Ovary (tissue), 9 donors: ENCODE measurements around the gene HAVCR2. TPM values are rescaled to one million over a fixed set of nuclear protein-coding genes. Genes with fewer than 3 reads are reported as not detected.

Experiments
- DNase-seq, 5 donors: peaks; one replicate each; pipeline ENCODE4 v3.0.0-alpha.2; 2019 to 2020
- H3K27ac ChIP-seq, 2 donors: fragments of 200-600 bp; one replicate each; pipeline versions ENCODE4 v1.5.1 to v1.8.0; 2019 to 2022
- H3K27me3 ChIP-seq: fragments of 200-600 bp; one replicate; pipeline ENCODE4 v1.8.0; 2022
- H3K36me3 ChIP-seq: fragments of 200-600 bp; sonication (generic); one replicate; pipeline ENCODE4 v1.5.1; 2019
- H3K4me1 ChIP-seq: one replicate; pipeline ENCODE4 v1.8.1; 2013; ENCODE audit warnings: mild to moderate bottlenecking, moderate library complexity; ENCODE audit not compliant: insufficient read depth
- H3K4me3 ChIP-seq: fragments of 200-600 bp; sonication (generic); one replicate; pipeline ENCODE4 v1.5.1; 2017
- H3K9me3 ChIP-seq, 2 donors: fragments of 200-600 bp in 1 of 2; sonication (generic) in 1 of 2; one replicate each; pipeline versions ENCODE4 v1.5.1 to v1.8.1; 2013 to 2019; ENCODE audit warnings: mild to moderate bottlenecking in 1 of 2, moderate library complexity in 1 of 2
- EP300 ChIP-seq: sonication (generic); formaldehyde crosslinking; IDR thresholded peaks from one replicate; pipeline ENCODE4 v1.6.1; 2017; ENCODE audit warnings: antibody characterized with exemption
- POLR2A ChIP-seq: fragments of 450-650 bp; IDR thresholded peaks from one replicate; pipeline ENCODE4 v1.6.1; 2017; ENCODE audit warnings: antibody characterized with exemption, mild to moderate bottlenecking, moderate library complexity
- WGBS, 3 donors: extraction: QIAGEN DNeasy Blood & Tissue Kit in 1 of 3; methylation state at CpG; one replicate each; pipeline versions ENCODE4 v1.1.5 to v1.1.7; 2013 to 2017; 5-methylcytosine and 5-hydroxymethylcytosine counted together
- intact Hi-C, 4 donors: fragments of 100-400 bp; cut with DNase I; formaldehyde crosslinking; loops; one replicate each; pipeline versions ENCODE4 v1.11.0 to v1.15.1; 2022 to 2023
- polyA plus RNA-seq, 2 donors: library from polyadenylated mRNA; stranded (reverse); fragments of 200-250 nt in 1 of 2; fragments of 350-450 nt in 1 of 2; fragmentation: Illumina TruSeq in 1 of 2; extraction: RNeasy Lipid Tissue Mini Kit (QIAGEN cat#74804) in 1 of 2; gene quantifications; one replicate each; pipeline ENCODE4 v1.2.3, GENCODE V29; 2013 to 2014
- total RNA-seq, 7 donors: library from RNA; depleted of rRNA in 2 of 7; stranded (reverse); fragments of >200 nt in 2 of 7; fragmentation: NEBNext Ultra II Directional in 3 of 7; extraction: Animal tissue kit (Norgen Biotek cat#: 25700) in 3 of 7; gene quantifications; one replicate each; pipeline versions ENCODE4 v1.1.0 to v1.2.4, GENCODE V29; 2016 to 2023
- TF ChIP-seq, protein P1 (sequence below), 3 donors: fragments of 450-650 bp in 2 of 3; fragments of 200-600 bp in 1 of 3; IDR thresholded peaks; one replicate each; pipeline versions ENCODE4 v1.5.1 to v1.8.0; 2016 to 2022; ENCODE audit warnings: antibody characterized with exemption in 3 of 3, mild to moderate bottlenecking in 1 of 3
- donor health status: DM: no; HTN: no; CAD: no; lungs with moderate emphysema.
- donor health status: DM: no; HTN: no; CAD: no.
- donor health status: Bipolar disorder and iron deficiency.
- donor health status: DM: yes; HTN: yes; CAD: no.
- donor health status: DM: no; HTN: no; CAD: no.
- donor health status: DM: yes; HTN: yes; CAD: no.

The HAVCR2 gene
- total and polyA plus RNA-seq, 9 donors: 1.3 to 12.0 (median 2.9) TPM

DNA sequence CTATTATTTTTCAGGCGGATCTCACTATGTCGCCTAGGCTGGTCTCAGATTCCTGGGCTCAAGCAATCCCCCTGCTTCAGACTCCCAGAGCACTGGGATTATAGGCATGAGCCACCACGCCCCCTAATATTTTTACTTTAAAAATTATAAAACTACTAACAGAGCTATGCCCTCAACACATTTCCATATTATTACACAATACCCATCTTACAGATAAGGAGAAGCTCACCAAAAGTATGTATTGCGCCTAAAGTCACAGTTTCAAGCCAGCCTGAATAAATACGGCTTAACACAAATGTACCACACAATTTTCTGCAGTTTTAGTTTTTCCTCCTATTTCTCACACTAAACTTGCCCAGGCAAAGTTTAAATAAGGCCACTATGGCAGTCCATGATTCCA is 40.1 kb downstream of the HAVCR2 start:
- H3K36me3 ChIP-seq: no peaks in the 10 kb centered on the region
- DNase-seq: no peak
- H3K4me1 ChIP-seq: no peaks in the 10 kb centered on the region
- no peak for TF ChIP-seq POLR2A
- TF ChIP-seq EP300: no peak
- TF ChIP-seq, protein P1, sequence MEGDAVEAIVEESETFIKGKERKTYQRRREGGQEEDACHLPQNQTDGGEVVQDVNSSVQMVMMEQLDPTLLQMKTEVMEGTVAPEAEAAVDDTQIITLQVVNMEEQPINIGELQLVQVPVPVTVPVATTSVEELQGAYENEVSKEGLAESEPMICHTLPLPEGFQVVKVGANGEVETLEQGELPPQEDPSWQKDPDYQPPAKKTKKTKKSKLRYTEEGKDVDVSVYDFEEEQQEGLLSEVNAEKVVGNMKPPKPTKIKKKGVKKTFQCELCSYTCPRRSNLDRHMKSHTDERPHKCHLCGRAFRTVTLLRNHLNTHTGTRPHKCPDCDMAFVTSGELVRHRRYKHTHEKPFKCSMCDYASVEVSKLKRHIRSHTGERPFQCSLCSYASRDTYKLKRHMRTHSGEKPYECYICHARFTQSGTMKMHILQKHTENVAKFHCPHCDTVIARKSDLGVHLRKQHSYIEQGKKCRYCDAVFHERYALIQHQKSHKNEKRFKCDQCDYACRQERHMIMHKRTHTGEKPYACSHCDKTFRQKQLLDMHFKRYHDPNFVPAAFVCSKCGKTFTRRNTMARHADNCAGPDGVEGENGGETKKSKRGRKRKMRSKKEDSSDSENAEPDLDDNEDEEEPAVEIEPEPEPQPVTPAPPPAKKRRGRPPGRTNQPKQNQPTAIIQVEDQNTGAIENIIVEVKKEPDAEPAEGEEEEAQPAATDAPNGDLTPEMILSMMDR (IDR thresholded peaks at IDR 0.05): no peak
- intact Hi-C loops: no loop called here
- no peak overlapping the region for H3K27ac ChIP-seq
- no peaks in the 10 kb centered on the region for H3K27me3 ChIP-seq
- H3K9me3 ChIP-seq: no peaks in the 10 kb centered on the region
- no peak overlapping the region for H3K4me3 ChIP-seq
- 92 to 95% (median 95%) methylated on average over 5 of the region's 5 CpGs for WGBS, 3 donors

DNA sequence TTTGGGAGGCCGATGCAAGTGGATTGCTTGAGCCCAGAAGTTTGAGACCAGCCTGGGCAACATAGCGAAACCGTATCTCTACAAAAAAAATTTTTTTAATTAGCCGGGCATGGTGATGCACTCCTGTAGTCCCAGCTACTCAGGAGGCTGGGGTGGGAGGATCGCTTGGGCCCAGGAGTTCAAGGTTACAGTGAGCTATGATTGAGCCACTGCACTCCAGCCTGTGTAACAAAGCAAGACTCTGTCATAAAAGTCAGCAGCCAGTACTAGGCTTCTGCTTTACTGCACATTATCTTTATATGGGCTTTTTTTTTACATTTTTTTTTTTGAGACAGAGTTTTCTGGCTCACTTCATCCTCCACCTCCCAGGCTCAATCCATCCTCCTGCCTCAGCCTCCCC is 40.5 kb downstream of the HAVCR2 start:
- Histone ChIP-seq H3K4me3 (no peak overlapping the region), H3K4me1 (no peaks in the 10 kb centered on the region), H3K36me3 (no peaks in the 10 kb centered on the region), H3K27ac (no peak overlapping the region), H3K27me3 (no peaks in the 10 kb centered on the region), H3K9me3 (no peaks in the 10 kb centered on the region)
- TF ChIP-seq EP300 (no peak), POLR2A (no peak)
- TF ChIP-seq, protein P1 (IDR thresholded peaks at IDR 0.05): no peak
- intact Hi-C loops: no loop called here
- no peak for DNase-seq
- WGBS, 3 donors: 77 to 88% (median 84%) methylated on average over 5 of the region's 5 CpGs

DNA sequence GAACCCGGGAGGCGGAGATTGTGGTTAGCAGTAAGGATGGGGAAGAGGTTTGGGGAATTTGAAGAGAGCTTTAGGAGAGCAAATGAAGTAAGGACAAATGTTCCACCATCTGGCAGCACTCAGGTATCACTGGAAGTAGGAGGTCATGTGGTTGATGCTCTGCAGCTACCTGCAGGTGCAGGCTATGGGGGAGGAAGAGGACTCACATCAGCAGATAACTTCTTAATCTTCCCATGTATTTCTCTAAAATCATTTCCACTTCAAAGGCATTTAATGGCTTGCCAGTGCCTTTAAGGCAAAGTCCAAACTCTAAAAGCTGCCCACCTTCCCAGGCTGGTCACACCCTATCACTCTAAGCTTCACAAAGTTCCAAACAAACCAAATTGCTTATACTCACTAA is 41.8 kb downstream of the HAVCR2 start:
- Histone ChIP-seq H3K27ac (no peak overlapping the region), H3K27me3 (no peaks in the 10 kb centered on the region), H3K4me1 (no peaks in the 10 kb centered on the region), H3K36me3 (no peaks in the 10 kb centered on the region), H3K4me3 (no peak overlapping the region), H3K9me3 (no peaks in the 10 kb centered on the region)
- WGBS, 3 donors: 48 to 86% (median 62%) methylated on average over 2 of the region's 2 CpGs
- TF ChIP-seq EP300 (no peak), POLR2A (no peak)
- intact Hi-C loops: no loop called here
- no peak for DNase-seq

DNA sequence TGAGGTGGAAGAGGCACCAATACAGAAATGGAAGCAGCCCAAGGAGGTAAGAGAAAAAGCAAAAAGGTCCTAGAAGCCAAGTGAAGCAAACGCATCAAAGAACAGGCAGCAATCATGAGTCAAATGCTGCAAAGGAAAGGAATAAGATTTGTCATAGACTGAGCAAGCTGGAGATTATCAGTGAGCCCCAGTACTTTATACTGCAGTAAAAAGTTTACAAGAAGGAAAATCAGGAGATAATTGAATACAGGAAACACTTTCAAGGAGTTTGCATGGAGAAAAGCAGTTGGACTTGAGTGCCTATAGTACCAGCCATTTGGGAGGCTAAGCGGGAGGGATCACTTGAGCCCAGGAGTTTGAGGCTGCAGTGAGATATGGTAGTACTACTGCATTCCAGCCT is 42.8 kb downstream of the HAVCR2 start:
- no peak for DNase-seq
- TF ChIP-seq, protein P1 (IDR thresholded peaks at IDR 0.05): no peak
- TF ChIP-seq EP300 (no peak), POLR2A (no peak)
- H3K27me3 ChIP-seq: no peaks in the 10 kb centered on the region
- H3K4me3 ChIP-seq: no peak overlapping the region
- 83 to 85% (median 84%) methylated on average over 2 of the region's 2 CpGs for WGBS, 3 donors
- no peaks in the 10 kb centered on the region for H3K36me3 ChIP-seq
- H3K9me3 ChIP-seq: no peaks in the 10 kb centered on the region
- no peaks in the 10 kb centered on the region for H3K4me1 ChIP-seq
- intact Hi-C loops: no loop called here
- H3K27ac ChIP-seq: no peak overlapping the region

DNA sequence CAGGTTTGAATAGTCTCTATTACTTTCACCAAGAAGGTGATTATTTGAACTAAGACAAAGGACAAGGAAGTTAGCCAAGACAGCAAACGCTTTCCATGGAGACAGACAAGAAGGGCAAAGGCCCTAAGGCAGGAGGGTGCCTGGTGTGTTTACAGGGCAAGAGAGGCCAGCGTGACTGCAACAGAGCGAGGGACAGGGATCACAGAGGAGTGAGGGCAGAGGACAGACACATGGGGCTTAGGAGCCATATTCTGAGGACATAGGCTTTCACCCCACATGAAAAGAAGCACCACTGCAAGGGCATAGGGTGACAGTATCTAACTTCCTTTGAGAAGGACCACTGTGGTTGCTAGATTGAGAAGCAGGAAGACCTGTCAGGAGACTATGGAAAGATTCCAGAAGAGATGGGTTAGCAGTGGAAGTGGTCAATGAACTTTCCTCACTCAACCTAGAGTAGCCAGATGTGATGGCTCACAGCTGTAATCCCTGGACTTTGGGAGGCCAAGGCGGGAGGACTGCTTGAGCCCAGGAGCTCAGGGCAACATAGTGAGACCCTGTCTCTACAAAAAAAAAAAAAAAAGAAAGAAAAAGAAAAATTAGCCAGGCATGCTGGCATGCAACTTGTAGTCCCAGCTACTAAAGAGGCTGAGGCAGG is 44.9 kb downstream of the HAVCR2 start:
- Histone ChIP-seq H3K27me3 (no peaks in the 10 kb centered on the region), H3K4me3 (no peak overlapping the region), H3K27ac (no peak overlapping the region), H3K36me3 (no peaks in the 10 kb centered on the region), H3K9me3 (no peaks in the 10 kb centered on the region), H3K4me1 (no peaks in the 10 kb centered on the region)
- TF ChIP-seq EP300: no peak
- TF ChIP-seq POLR2A: no peak
- TF ChIP-seq, protein P1 (IDR thresholded peaks at IDR 0.05): no peak
- 90% methylated on average over 4 of the region's 4 CpGs for WGBS, 3 donors
- DNase-seq: no peak
- intact Hi-C loops: no loop called here
